ENCODE data around the gene PPIF.

PPIF gene

DNA sequence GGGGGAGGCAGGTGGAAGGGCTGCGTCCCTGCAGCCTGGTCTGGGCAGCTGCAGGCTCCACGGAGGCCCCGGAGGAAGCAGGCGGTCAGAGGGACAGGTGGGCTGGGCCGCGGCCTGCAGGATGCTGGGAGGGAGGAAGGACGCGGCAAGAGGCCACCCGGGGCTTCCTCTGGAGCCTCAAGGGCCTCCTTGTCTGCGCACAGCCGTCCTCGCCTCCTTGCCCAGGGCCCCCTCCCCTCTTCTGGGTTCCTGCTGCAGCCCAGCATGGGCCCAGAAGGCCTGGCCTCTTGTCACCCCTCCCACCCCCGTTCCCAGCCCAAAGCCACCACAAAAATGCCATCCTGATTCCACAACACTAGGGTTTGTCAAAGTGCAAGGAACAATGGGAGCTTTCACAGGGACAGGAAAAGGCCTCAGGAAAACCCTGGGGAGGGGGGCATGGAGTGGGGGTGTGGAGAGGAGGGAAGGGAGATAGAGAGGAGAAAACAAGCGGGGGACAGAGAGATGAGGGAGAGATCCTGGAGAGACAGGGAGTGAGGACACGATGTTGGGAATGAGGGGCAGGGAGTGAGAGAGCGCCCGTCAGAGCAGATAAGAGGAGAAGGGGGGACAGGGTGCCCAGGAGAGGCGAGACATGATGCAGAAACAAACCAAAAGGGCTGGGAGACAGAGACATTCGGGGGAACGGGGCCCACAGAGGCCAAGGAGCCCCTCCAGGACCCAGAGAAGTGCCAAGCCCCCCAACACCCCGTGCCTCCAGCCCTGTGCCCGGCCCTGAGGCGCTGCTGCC is 56.4 kb downstream of the PPIF start:
- no peak for DNase-seq (ENCODE audit: low spot score)

DNA sequence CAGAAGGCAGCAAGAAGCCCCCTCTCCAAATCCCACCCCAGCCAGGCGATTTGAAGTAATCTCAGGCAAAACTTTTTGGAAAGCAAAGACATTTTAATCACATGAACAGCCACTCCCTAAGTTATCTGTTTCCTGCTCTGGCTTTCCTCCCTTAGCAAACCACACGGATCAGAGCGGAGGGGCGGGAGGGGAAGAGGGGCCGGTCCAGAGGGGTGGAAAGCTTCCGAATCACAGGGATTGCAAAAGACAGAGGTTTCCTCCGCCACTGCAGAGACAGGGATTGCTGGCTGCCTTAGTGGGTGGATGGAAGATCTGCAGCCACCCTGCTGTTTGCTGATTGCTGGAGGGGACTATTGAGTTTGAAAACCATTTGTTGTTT is 57.0 kb downstream of the PPIF start:
- DNase-seq (ENCODE audit: low spot score), result no peak

- no peak for DNase-seq (ENCODE audit: low spot score)
These were observed 57.4 kb downstream of the PPIF start for GRCh38 chr10:79404690-79405131.

Measured in kidney tubule cell (primary cell).